OCI-LY7 (cell line): Measurements from ENCODE around the gene GSTK1. TPM values are rescaled to one million over a fixed set of nuclear protein-coding genes. Genes with fewer than 3 reads are reported as not detected.
A peak's percentile ranks its signal among the peaks of the same experiment; 100 is the strongest.

Experiments used
- BruUV-seq: library from RNA; stranded (reverse); fragments of 400-500 nt; replicated peaks from 2 replicates; lab custom pipeline; 2021; lab: Mats Ljungman, UMichigan
- CTCF ChIA-PET: fragments of 300-600 bp; sonication (Branson Sonifier 250); formaldehyde crosslinking; loops from one replicate; lab custom pipeline; 2022; ENCODE audit warnings: antibody characterized with exemption; ENCODE audit not compliant: unreplicated experiment; lab: Charles Lee
- POLR2A ChIA-PET: fragments of 300-600 bp; sonication (Branson Sonifier 250); formaldehyde crosslinking; loops from one replicate; lab custom pipeline; 2022; ENCODE audit warnings: antibody characterized with exemption; lab: Charles Lee
- DNase-seq: peaks from one replicate; pipeline ENCODE4 v3.0.0-alpha.2; 2015; ENCODE audit warnings: low spot score
- H2AFZ ChIP-seq: fragments of 200-600 bp; sonication (generic), shearing (Covaris generic); 2 replicates; pipeline ENCODE4 v1.6.1; 2014; ENCODE audit warnings: mild to moderate bottlenecking, antibody characterized with exemption, low read length, moderate library complexity
- H3K27ac ChIP-seq: fragments of 200-600 bp; sonication (generic); 2 replicates; pipeline ENCODE4 v1.5.1; 2014; ENCODE audit warnings: mixed run types, low read depth, mild to moderate bottlenecking, moderate library complexity, low read length, inconsistent platforms; ENCODE audit not compliant: poor library complexity, severe bottlenecking
- H3K36me3 ChIP-seq: fragments of 200-600 bp; sonication (generic); 2 replicates; pipeline ENCODE4 v1.6.1; 2014; ENCODE audit warnings: mild to moderate bottlenecking, antibody characterized with exemption, low read length, moderate library complexity, mixed read lengths; ENCODE audit not compliant: insufficient read depth
- H3K4me1 ChIP-seq: fragments of 200-600 bp; sonication (generic); 2 replicates; pipeline ENCODE4 v1.5.1; 2014; ENCODE audit warnings: mild to moderate bottlenecking, low read length; ENCODE audit not compliant: insufficient read depth, poor library complexity, severe bottlenecking
- H3K4me2 ChIP-seq: fragments of 200-600 bp; sonication (generic); 2 replicates; pipeline ENCODE4 v1.6.1; 2014; ENCODE audit warnings: mild to moderate bottlenecking, low read length
- H3K4me3 ChIP-seq: fragments of 200-600 bp; sonication (generic); 2 replicates; pipeline ENCODE4 v1.5.1; 2014; ENCODE audit warnings: mild to moderate bottlenecking, low read depth, low read length; ENCODE audit not compliant: poor library complexity, severe bottlenecking
- H3K79me2 ChIP-seq: fragments of 200-600 bp; sonication (generic); 2 replicates; pipeline ENCODE4 v1.6.1; 2016; ENCODE audit warnings: low read depth, mild to moderate bottlenecking, low read length, moderate library complexity, mixed read lengths; ENCODE audit not compliant: insufficient read depth
- H3K9me2 ChIP-seq: fragments of 200-600 bp; sonication (generic); 2 replicates; pipeline ENCODE4 v1.6.1; 2016; ENCODE audit warnings: mild to moderate bottlenecking, low read length, mixed read lengths; ENCODE audit not compliant: insufficient read depth
- H3K9me3 ChIP-seq: fragments of 200-600 bp; sonication (generic); 2 replicates; pipeline ENCODE4 v1.6.1; 2014; ENCODE audit warnings: mild to moderate bottlenecking, mixed run types, low read length, mixed read lengths
- H4K20me1 ChIP-seq: fragments of 200-600 bp; sonication (generic); 2 replicates; pipeline ENCODE4 v1.6.1; 2014; ENCODE audit warnings: mild to moderate bottlenecking, antibody characterized with exemption, low read length, moderate library complexity, mixed read lengths; ENCODE audit not compliant: insufficient read depth
- EZH2phosphoT487 ChIP-seq: fragments of 200-600 bp; sonication (generic); IDR thresholded peaks from 2 replicates; pipeline ENCODE4 v1.6.1; 2018; ENCODE audit warnings: low read depth, borderline replicate concordance, mild to moderate bottlenecking, mixed run types, antibody characterized with exemption, low read length, moderate library complexity, mixed read lengths
- intact Hi-C: fragments of 100-400 bp; cut with micrococcal nuclease; formaldehyde crosslinking; loops from one replicate; pipeline ENCODE4 v1.10.0; 2022; ENCODE audit not compliant: unreplicated experiment
- total RNA-seq, 2 experiments: library from RNA; depleted of rRNA in 1 of 2; stranded (reverse); fragments of >200 nt in 1 of 2; shearing (Covaris generic) in 1 of 2; gene quantifications; 2 replicates each; pipeline ENCODE4 v1.2.3, GENCODE V29; 2014 to 2022
- TF ChIP-seq, protein P1 (sequence below): fragments of 200-600 bp; sonication (generic); conservative IDR thresholded peaks from 2 replicates; pipeline ENCODE4 v1.5.1; 2014; ENCODE audit warnings: mild to moderate bottlenecking, antibody characterized with exemption, low read length, moderate library complexity, mixed read lengths

Gene GSTK1
- total RNA-seq, 2 experiments from 2014 or later: 37.8 to 41.6 TPM

DNA sequence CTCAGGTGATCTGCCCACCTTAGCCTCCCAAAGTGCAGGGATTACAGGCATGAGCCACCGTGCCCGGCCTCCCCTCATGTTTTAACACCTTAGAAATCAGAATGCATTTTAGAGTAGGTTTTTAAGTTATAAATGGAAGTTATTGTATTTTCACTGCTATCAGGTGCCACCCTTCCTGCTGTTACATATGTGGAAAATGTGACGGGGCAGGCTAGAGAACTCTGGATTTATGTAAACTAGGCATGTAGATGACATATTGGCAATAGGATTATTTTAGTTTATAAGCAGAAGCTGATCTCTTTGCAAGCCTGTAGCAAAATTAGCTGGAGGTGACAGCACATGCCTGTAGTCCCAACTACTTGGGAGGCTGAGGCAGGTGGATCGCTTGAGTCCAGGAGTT lies 27.1 kb downstream of the GSTK1 start:
- peak overlapping the region; percentile 95 for H3K4me3 ChIP-seq
- H3K27ac ChIP-seq: no peak overlapping the region
- intact Hi-C loops: no loop called here
- CTCF ChIA-PET: interaction anchor here (0.7 kb wide), 1 partner anchor 9 kb away, joined by 3 read pairs; no protein-coding TSS in a partner anchor
- H4K20me1 ChIP-seq: peaks cover 6% of the 10 kb centered on the region; the same call in 1 of the 2 replicates
- 0 out of 2 replicates have a peak, but pooled peaks cover 5% of the 10 kb centered on the region for H3K9me3 ChIP-seq
- POLR2A ChIA-PET: interaction anchor here (0.7 to 1.7 kb wide), 7 partner anchors 9 to 549 kb away, joined by 3 to 7 read pairs (median 5); no protein-coding TSS in a partner anchor
- peak overlapping the region; percentile 88 for H3K4me2 ChIP-seq
- H3K36me3 ChIP-seq: peaks cover 68% of the 10 kb centered on the region
- TF ChIP-seq EZH2phosphoT487: no peak
- TF ChIP-seq, protein P1, sequence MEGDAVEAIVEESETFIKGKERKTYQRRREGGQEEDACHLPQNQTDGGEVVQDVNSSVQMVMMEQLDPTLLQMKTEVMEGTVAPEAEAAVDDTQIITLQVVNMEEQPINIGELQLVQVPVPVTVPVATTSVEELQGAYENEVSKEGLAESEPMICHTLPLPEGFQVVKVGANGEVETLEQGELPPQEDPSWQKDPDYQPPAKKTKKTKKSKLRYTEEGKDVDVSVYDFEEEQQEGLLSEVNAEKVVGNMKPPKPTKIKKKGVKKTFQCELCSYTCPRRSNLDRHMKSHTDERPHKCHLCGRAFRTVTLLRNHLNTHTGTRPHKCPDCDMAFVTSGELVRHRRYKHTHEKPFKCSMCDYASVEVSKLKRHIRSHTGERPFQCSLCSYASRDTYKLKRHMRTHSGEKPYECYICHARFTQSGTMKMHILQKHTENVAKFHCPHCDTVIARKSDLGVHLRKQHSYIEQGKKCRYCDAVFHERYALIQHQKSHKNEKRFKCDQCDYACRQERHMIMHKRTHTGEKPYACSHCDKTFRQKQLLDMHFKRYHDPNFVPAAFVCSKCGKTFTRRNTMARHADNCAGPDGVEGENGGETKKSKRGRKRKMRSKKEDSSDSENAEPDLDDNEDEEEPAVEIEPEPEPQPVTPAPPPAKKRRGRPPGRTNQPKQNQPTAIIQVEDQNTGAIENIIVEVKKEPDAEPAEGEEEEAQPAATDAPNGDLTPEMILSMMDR: no peak
- peaks cover 23% of the 10 kb centered on the region for H3K4me1 ChIP-seq
- peaks cover 36% of the 10 kb centered on the region for H3K79me2 ChIP-seq
- BruUV-seq: no TSS peak
- H2AFZ ChIP-seq: no peak overlapping the region
- no peak for DNase-seq
- H3K9me2 ChIP-seq: no peaks in the 10 kb centered on the region

DNA sequence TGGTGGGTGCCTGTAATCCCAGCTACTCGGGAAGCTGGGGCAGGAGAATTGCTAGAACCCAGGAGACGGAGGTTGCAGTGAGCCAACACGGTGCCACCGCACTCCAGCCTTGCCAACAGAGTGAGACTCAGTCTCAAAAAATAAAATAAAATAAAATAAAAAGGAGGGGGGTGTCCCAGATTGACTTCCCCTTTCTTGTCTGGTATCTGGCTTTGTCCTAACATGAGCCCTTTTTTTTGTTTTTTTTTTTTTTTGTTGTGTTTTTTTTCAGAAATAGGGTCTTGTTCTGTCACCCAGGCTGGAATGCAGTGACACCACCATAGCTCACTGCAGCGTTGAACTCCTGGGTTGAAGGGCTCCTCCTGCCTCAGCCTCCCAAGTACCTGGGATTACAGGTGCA lies 29.6 kb downstream of the GSTK1 start:
- peaks cover 42% of the 10 kb centered on the region for H3K79me2 ChIP-seq
- no peak for DNase-seq

More for the DNA sequence above, 29.6 kb downstream of the GSTK1 start:
- ChIA-PET POLR2A (interaction anchor here (0.7 to 2.7 kb wide), 6 partner anchors 8 to 69 kb away, joined by 3 to 12 read pairs (median 5); partner anchors contain the start of gene GSTK1), CTCF (no interaction called here)
- intact Hi-C loops: no loop called here
- Histone ChIP-seq H3K27ac (no peak overlapping the region), H3K9me2 (no peaks in the 10 kb centered on the region), H3K4me2 (no peak overlapping the region), H4K20me1 (peaks cover 11% of the 10 kb centered on the region; the same call in 1 of the 2 replicates), H3K9me3 (no peaks in the 10 kb centered on the region), H2AFZ (no peak overlapping the region), H3K4me1 (peaks cover 30% of the 10 kb centered on the region), H3K36me3 (peaks cover 93% of the 10 kb centered on the region), H3K4me3 (no peak overlapping the region)
- no TSS peak for BruUV-seq
- TF ChIP-seq, protein P1: no peak
- no peak for TF ChIP-seq EZH2phosphoT487
